Measurements from ENCODE around the gene BNIP5.

BNIP5 gene

DNA sequence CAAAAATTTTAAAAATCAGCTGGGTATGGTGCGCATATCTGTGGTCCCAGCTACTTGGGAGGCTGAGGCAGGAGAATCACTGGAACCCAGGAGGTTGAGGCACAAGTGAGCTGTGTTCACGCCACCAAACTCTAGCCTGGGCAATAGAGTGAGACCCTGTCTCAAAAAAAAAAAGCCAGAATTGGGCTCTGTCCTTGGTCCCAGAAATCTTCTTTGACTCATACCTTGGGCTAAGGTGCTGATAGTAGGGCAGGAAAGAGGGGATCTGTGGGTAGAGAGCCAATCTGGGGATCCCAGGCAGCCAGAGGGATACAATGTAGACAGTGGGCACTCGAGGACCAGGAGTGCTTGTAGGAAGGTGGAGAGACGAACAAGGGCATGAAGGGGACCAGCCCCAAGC lies 37.5 kb upstream of the BNIP5 start:
- TF ChIP-seq GATA3 (IDR thresholded peaks at IDR 0.05; ENCODE audit: low read depth, low read length) (no peak), GATA2 (IDR thresholded peaks at IDR 0.05; ENCODE audit: low read depth, low read length) (no peak)

DNA sequence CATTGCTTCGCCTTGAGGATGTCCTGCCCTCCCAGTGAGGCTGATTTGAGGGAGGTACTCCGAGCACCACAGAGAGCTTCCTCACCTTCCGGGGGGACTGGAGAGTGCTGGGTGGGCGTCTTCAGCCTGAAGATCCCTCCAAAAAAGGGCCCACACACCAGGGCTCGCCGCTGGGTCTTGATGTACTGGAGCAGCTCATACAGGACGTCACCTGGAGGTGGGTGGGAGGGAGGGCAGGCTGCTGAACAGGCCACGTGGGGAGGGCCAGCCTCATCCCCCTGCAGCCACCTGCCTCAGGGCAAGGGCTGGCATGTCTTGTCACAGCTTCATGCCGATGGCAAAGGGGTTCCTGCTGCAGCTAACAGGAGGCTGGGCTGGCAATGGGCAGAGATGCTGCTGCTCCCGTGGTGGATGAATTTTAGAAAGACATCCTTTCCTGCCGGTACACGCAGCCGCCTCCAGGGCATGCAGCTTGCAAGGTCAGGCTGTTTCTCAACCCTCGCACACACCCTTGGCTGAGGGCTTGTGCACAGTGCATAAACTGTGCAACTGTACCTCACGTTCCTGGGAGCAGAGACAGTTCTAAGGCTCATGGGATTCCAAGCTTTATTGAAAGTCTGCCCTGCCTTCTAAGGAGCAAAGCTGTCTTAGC lies 36.8 kb upstream of the BNIP5 start:
- TF ChIP-seq GATA2 (IDR thresholded peaks at IDR 0.05; ENCODE audit: low read depth, low read length) = no peak

DNA sequence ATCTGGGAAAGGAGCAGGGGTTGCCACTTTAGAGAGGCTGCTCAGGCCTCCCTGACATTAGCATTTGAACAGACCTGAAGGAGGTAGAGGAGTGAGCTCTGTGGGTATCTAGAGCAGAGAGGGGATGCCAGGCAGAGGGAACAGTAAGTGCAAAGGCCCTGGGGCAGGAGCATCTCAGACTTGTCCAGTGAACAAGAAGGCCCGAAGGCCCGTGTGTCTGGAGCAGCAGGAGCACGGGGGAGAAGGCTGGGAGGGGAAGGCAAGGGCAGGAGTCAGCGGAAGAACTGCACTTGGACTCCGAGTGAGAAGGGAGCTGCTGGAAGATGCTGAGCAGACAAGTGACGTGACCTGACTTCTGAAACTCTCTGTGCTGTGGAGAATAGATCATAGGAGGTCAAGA lies 35.4 kb upstream of the BNIP5 start:
- TF ChIP-seq GATA2 (IDR thresholded peaks at IDR 0.05; ENCODE audit: low read depth, low read length) (no peak), GATA3 (IDR thresholded peaks at IDR 0.05; ENCODE audit: low read depth, low read length) (no peak)

DNA sequence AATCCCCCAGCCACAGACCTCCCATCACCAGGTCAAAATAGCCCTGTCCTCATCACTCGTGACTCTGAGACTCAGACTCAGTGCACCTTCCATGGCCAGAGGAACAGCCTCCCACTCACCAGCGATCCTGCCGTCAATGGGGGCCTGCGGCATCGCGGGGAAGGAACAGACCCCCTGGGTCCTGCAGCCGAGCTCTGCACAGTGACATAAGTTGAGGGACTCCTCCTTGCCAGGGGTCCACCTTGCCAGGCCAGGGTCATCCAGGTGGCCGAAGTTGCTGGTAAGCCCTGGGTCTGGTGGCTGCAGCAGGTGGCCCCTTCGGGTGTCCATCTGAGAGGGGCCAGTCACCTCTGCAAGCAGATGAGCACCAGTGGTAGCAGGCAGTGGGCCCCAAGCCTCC lies 34.5 kb upstream of the BNIP5 start:
- TF ChIP-seq GATA2 (IDR thresholded peaks at IDR 0.05; ENCODE audit: low read depth, low read length) (no peak), GATA3 (IDR thresholded peaks at IDR 0.05; ENCODE audit: low read depth, low read length) (no peak)

DNA sequence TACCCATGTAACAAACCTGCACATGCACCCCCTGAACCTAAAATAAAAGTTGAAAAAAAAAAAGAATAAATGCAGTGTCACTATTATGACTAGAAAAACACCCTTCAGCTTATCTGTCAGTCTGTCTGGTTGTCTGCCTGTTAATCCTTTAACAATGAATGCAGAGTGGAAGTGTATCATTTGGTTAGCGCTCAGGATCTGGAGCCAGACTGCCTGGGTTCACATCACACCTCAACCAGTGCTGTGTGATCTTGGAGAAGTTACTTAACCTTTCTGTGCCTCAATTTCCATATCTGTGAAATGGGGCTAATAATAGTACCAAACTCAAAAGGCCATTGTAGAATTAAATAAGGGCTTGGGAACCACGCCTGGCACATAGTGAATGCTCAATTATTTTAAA lies 34.0 kb upstream of the BNIP5 start:
- TF ChIP-seq GATA2 (IDR thresholded peaks at IDR 0.05; ENCODE audit: low read depth, low read length) = no peak
- no peak for TF ChIP-seq GATA3 (IDR thresholded peaks at IDR 0.05; ENCODE audit: low read depth, low read length)

DNA sequence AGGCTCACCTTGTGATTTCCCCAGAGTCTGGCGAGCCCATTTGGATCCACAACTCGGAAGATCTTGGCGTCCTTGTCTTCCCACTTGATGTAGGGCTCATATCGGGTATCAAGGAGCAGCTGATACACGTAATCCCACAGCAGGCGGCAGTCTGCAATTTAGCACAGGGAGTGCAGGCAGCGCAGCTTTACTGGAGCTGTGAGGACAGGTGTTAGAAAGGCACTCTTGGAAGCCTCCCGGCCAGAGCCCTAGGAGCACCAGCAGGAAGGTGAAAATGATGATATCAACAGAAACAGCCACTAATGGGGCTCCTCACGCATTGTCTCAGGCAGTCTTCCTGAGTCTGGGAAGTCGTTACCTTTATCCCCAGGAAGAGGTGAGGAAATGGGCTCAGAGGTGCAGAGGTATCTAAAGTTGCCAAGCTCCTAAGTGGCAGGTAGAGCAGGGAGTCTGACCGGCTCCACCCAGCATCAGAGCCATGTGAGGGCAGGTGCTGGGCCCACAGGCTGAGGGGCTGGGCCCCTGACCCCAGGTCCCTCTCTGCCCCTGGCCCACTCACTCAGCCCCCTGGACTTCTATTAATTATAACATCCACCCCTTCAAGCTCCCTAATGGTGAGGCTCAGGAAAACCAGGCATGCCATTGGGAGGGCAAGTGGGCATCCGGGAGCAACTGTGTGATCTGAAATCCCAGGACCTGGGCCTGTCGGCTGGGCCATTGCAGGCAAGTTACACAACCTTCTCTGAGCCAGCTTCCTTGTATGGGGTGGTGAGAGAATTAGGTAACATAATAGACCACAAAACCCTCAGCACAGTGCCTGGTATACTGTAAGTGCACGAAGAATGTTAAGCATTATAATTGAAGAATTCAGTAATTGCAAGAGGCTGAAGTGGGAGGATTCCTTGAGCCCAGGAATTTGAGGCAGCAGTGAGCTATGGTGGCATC lies 32.5 kb upstream of the BNIP5 start:
- no peak for TF ChIP-seq GATA2 (IDR thresholded peaks at IDR 0.05; ENCODE audit: low read depth, low read length)
- TF ChIP-seq GATA3 (IDR thresholded peaks at IDR 0.05; ENCODE audit: low read depth, low read length) = no peak

DNA sequence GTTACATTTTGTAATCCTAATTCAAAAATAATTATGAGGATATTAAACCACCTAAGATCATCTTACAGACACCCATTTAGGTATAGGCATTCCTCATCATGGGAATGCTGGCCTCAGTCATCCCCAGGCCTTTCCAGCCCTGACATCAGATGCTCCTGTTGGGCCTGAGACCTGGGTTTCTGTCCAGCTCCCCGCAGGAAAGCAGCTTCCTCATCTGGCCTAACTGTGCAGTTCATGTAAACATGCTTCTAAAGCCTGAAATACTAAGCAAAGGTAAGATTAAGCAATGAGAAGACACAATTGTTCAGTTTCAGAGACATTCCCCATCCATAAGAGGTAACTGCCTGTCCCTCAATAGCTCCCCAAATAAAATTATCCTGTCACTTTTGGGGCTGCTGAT lies 31.7 kb upstream of the BNIP5 start:
- no peak for TF ChIP-seq GATA2 (IDR thresholded peaks at IDR 0.05; ENCODE audit: low read depth, low read length)
- no peak for TF ChIP-seq GATA3 (IDR thresholded peaks at IDR 0.05; ENCODE audit: low read depth, low read length)

DNA sequence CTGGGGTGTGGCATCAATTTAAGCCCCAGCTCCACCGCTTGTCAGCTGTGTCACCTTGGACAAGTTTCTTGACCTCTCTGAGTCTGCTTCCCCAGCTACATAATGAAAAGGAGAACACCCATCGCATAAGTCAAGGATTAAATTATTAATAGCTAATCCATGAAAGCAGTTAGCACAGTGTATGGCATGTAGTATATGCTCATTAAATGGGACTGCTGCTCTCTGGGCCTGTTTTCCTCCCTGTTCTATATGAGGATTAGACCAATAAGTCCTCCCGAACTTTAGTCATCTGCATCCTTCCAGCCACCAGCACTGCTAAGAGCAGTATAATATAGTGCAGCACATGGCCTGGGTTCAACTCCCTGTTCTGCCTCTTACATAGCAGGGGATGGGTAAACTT lies 31.1 kb upstream of the BNIP5 start:
- TF ChIP-seq GATA3 (IDR thresholded peaks at IDR 0.05; ENCODE audit: low read depth, low read length) = no peak
- no peak for TF ChIP-seq GATA2 (IDR thresholded peaks at IDR 0.05; ENCODE audit: low read depth, low read length)

DNA sequence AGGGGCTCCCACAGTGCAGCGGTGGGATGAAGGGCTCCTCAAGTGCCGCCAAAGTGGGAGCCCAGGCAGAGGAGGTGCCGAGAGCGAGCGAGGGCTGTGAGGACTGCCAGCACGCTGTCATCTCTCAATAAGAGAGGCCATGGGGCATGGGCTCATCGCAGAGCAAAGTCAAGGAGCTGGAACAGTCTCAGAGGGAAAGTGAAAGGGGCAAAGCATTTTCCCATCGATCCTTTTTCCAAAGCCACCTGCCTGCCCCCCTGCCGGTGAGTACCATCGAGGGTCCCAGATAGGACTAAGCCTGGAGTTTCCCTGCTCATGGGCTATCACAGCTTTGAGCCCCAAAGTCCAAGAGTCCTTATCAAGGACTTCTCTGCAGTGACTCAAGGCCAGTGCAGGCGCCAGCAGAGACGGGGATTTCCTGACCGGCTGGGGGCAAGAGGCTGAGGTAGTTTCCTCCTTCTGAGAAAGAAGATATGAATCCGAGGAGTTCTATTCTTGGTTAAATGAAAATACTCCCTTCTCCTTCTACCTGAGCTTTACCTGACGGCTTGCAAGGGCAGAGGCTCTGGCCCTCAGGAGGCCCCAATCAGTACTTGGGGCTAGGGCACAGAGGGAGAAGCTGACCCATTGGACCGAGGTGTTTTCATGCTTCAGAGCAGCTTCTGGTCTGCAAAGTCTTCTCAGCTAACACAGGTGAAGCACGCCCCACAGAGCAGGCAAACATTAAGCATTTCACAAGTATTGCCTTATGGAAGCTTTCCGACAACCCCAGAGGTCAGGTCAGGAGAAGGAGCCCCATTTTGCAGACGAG lies 28.2 kb upstream of the BNIP5 start:
- TF ChIP-seq GATA3 (IDR thresholded peaks at IDR 0.05; ENCODE audit: low read depth, low read length) = no peak
- TF ChIP-seq GATA2 (IDR thresholded peaks at IDR 0.05; ENCODE audit: low read depth, low read length) = no peak

DNA sequence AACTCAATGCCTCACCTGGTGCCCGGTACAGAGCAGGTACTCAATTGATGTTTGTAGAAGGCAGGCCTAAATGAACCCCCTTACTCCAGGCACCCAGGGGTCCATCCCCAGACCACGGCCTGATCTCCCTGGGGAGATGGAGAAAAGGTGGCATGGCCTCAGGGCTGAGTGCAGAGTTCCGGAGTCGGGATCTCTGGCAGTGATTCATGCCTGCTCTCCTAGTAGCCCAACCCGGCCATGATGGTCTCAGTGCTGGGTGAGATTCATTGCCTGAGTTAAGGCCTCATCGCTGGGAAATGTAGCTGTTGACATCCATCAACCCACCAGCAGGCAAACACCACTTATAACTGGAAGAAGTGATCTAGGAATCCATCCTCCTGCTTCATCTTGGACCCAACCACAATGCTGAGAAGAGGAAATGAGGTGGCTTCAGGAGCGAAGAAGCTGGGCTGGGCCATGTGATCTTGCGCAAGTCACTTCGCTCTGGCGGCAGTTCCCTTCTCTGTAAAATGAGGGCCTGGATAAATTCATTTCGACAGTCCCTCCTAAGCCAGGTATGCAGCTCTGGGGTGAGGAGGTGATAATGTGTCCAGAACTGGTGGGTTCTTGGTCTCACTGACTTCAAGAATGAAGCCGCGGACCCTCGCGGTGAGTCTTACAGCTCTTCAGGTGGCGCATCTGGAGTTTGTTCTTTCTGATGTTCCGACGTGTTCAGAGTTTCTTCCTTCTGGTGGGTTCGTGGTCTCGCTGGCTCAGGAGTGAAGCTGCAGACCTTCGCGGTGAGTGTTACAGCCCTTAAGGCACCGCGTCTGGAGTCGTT lies 26.1 kb upstream of the BNIP5 start:
- TF ChIP-seq GATA2 (IDR thresholded peaks at IDR 0.05; ENCODE audit: low read depth, low read length) (no peak), GATA3 (IDR thresholded peaks at IDR 0.05; ENCODE audit: low read depth, low read length) (no peak)

DNA sequence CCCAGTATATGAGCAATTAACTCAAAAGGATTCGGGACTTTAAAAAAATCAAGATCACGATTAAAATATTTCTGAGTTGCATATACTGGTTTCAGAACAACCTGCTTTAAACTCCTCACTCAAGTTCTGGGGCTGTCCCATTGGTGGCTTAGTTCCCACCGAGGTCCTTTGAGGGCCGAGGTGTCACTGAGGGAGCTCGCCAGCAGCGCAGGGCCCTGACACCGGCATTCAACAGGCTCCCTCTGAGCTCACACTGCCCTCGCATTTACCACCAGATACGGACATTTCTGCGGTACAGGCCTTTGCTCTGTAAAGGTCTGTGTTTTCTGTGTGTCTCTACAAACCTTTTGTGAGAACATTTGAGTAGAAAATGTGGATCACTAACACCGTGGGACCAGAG lies 24.4 kb upstream of the BNIP5 start:
- TF ChIP-seq GATA2 (IDR thresholded peaks at IDR 0.05; ENCODE audit: low read depth, low read length) (no peak), GATA3 (IDR thresholded peaks at IDR 0.05; ENCODE audit: low read depth, low read length) (no peak)

DNA sequence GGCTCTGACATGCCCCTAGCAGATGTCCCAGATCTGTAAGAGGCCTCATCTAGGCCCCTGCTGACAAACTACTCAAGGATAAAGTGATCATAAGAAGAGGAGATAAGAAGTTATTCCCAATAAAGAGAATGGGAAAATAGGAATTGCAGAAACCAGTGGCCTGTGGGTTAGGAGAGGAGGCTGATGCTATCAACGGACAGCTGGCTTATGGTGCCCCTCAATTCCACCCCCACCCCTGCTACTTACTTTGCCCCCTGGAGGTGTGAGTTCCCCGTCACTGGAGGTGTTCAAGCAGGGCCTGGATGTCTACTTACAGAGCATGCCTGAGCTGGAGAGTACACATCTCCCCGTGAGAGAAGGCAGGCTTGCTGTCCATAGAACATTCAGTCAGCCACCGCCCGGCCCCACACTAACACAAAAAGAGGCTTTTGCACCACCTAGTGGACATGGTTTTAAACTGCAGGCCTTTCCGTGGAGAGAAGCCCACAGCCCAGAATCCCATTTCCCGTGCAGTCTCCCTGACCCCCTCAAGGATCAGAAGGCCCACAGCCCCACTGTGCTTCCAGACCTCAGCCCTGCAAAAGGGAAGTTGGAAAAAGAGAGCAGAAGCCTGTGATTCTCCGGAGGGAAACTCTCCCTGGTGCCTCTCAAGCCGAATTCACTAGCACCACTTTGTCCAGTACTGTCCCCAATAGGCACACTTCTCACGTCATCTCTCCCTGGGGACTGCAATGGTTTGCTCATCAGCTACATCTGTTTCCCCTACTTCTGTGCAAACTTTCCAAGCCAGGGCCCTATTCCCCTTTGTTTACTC lies 23.8 kb upstream of the BNIP5 start:
- no peak for TF ChIP-seq GATA2 (IDR thresholded peaks at IDR 0.05; ENCODE audit: low read depth, low read length)
- TF ChIP-seq GATA3 (IDR thresholded peaks at IDR 0.05; ENCODE audit: low read depth, low read length) = no peak
